Karpas-422 (cell line): ENCODE data around the gene TBCA. TPM values are rescaled to one million over a fixed set of nuclear protein-coding genes. Genes with fewer than 3 reads are reported as not detected.

Source experiments
- DNase-seq: peaks from one replicate; pipeline ENCODE4 v3.0.0-alpha.2; 2015
- H2AFZ ChIP-seq: fragments of 200-600 bp; sonication (generic); 2 replicates; pipeline ENCODE4 v1.6.1; 2014; ENCODE audit warnings: antibody characterized with exemption, low read length, mixed read lengths
- H3K27ac ChIP-seq: fragments of 200-600 bp; sonication (generic); 2 replicates; pipeline ENCODE4 v1.5.1; 2014; ENCODE audit warnings: mild to moderate bottlenecking, low read length, moderate library complexity
- H3K27me3 ChIP-seq: fragments of 200-600 bp; sonication (generic); 2 replicates; pipeline ENCODE4 v1.6.1; 2014; ENCODE audit warnings: low read length, mixed read lengths
- H3K36me3 ChIP-seq: fragments of 200-600 bp; sonication (generic); 2 replicates; pipeline ENCODE4 v1.6.1; 2014; ENCODE audit warnings: low read length, mixed read lengths; ENCODE audit not compliant: insufficient read depth
- H3K4me1 ChIP-seq: fragments of 200-600 bp; sonication (generic); 2 replicates; pipeline ENCODE4 v1.6.1; 2014; ENCODE audit warnings: mild to moderate bottlenecking, low read length, mixed read lengths
- H3K4me2 ChIP-seq: fragments of 200-600 bp; sonication (generic); 2 replicates; pipeline ENCODE4 v1.6.1; 2014; ENCODE audit warnings: low read length, low read depth, mild to moderate bottlenecking; ENCODE audit not compliant: poor library complexity, severe bottlenecking
- H3K4me3 ChIP-seq: fragments of 200-600 bp; sonication (generic); 2 replicates; pipeline ENCODE4 v1.5.1; 2014; ENCODE audit warnings: mild to moderate bottlenecking, antibody characterized with exemption, low read length, mixed read lengths
- H3K79me2 ChIP-seq: fragments of 200-600 bp; sonication (generic); 2 replicates; pipeline ENCODE4 v1.6.1; 2014; ENCODE audit warnings: mild to moderate bottlenecking, low read length, mixed read lengths
- H3K9ac ChIP-seq: fragments of 200-600 bp; sonication (generic); 2 replicates; pipeline ENCODE4 v1.6.0; 2014; ENCODE audit warnings: low read length
- H3K9me2 ChIP-seq: fragments of 200-600 bp; sonication (generic), shearing (Covaris generic); replicated peaks from 2 replicates; pipeline ENCODE4 v1.6.0; 2014; ENCODE audit warnings: mild to moderate bottlenecking, low read length, moderate library complexity; ENCODE audit not compliant: insufficient read depth
- H3K9me3 ChIP-seq: fragments of 300-700, 200-600 bp; sonication (generic); 2 replicates; pipeline ENCODE4 v1.6.1; 2014; ENCODE audit warnings: low read length, mixed read lengths
- H4K20me1 ChIP-seq: fragments of 200-600 bp; sonication (generic); 2 replicates; pipeline ENCODE4 v1.6.1; 2014; ENCODE audit warnings: mild to moderate bottlenecking, antibody characterized with exemption, low read length, low read depth; ENCODE audit not compliant: insufficient read depth
- total RNA-seq: library from RNA; depleted of rRNA; stranded (reverse); fragments of >200 nt; shearing (Covaris generic); gene quantifications from 2 replicates; pipeline ENCODE4 v1.2.3, GENCODE V29; 2014; ENCODE audit warnings: low replicate concordance

TBCA gene
- total RNA-seq, 1 experiment from 2014 or later, result 324 TPM

- no peak overlapping the region for H3K4me2 ChIP-seq
- no peak overlapping the region for H3K27ac ChIP-seq
- no peak overlapping the region for H2AFZ ChIP-seq
- no peak for DNase-seq
- H4K20me1 ChIP-seq, result peaks cover 1% of the 10 kb centered on the region; the same call in 1 of the 2 replicates
- no peaks in the 10 kb centered on the region for H3K9me3 ChIP-seq
- H3K27me3 ChIP-seq, result no peaks in the 10 kb centered on the region
- H3K4me3 ChIP-seq, result no peak overlapping the region
- H3K36me3 ChIP-seq, result peaks cover 16% of the 10 kb centered on the region
- no peaks in the 10 kb centered on the region for H3K9me2 ChIP-seq
- H3K9ac ChIP-seq, result no peak overlapping the region
- H3K79me2 ChIP-seq, result peaks cover 97% of the 10 kb centered on the region
- no peaks in the 10 kb centered on the region for H3K4me1 ChIP-seq
Measured at GRCh38 chr5:77748160-77748559, 28.0 kb downstream of the TBCA start.

- Histone ChIP-seq H3K27me3 (no peaks in the 10 kb centered on the region), H3K27ac (no peak overlapping the region), H3K4me2 (no peak overlapping the region), H2AFZ (no peak overlapping the region), H3K4me3 (no peak overlapping the region), H3K4me1 (no peaks in the 10 kb centered on the region), H3K36me3 (peaks cover 21% of the 10 kb centered on the region), H4K20me1 (0 out of 2 replicates have a peak, but pooled peaks cover 8% of the 10 kb centered on the region), H3K9me3 (no peaks in the 10 kb centered on the region), H3K9me2 (no peaks in the 10 kb centered on the region), H3K9ac (no peak overlapping the region), H3K79me2 (peaks cover 99% of the 10 kb centered on the region)
- DNase-seq, result no peak
Measured at GRCh38 chr5:77744116-77744515, 32.0 kb downstream of the TBCA start.

GRCh38 chr5:77743181-77743580 lies 33.0 kb downstream of the TBCA start:
- no peaks in the 10 kb centered on the region for H3K9me3 ChIP-seq
- H3K79me2 ChIP-seq, result peaks cover 99% of the 10 kb centered on the region
- H2AFZ ChIP-seq, result no peak overlapping the region
- 0 out of 2 replicates have a peak, but pooled peaks cover 8% of the 10 kb centered on the region for H4K20me1 ChIP-seq
- no peak overlapping the region for H3K4me2 ChIP-seq
- no peak for DNase-seq
- H3K27ac ChIP-seq, result no peak overlapping the region
- no peaks in the 10 kb centered on the region for H3K4me1 ChIP-seq
- no peaks in the 10 kb centered on the region for H3K9me2 ChIP-seq
- peaks cover 21% of the 10 kb centered on the region for H3K36me3 ChIP-seq
- H3K9ac ChIP-seq, result no peak overlapping the region
- no peaks in the 10 kb centered on the region for H3K27me3 ChIP-seq
- H3K4me3 ChIP-seq, result no peak overlapping the region

GRCh38 chr5:77741608-77742007 lies 34.5 kb downstream of the TBCA start:
- Histone ChIP-seq H3K27ac (no peak overlapping the region), H3K9me3 (no peaks in the 10 kb centered on the region), H3K27me3 (no peaks in the 10 kb centered on the region), H3K4me3 (no peak overlapping the region), H2AFZ (no peak overlapping the region), H4K20me1 (0 out of 2 replicates have a peak, but pooled peaks cover 8% of the 10 kb centered on the region), H3K9me2 (no peaks in the 10 kb centered on the region), H3K4me1 (0 out of 2 replicates have a peak, but pooled peaks cover 4% of the 10 kb centered on the region), H3K36me3 (peaks cover 16% of the 10 kb centered on the region), H3K79me2 (peaks cover 99% of the 10 kb centered on the region), H3K4me2 (no peak overlapping the region), H3K9ac (no peak overlapping the region)
- DNase-seq, result no peak

GRCh38 chr5:77734885-77735284 lies 41.3 kb downstream of the TBCA start:
- Histone ChIP-seq H3K9me3 (no peaks in the 10 kb centered on the region), H3K27me3 (no peaks in the 10 kb centered on the region), H3K9ac (no peak overlapping the region), H2AFZ (no peak overlapping the region), H3K79me2 (peaks cover 100% of the 10 kb centered on the region), H3K4me2 (no peak overlapping the region), H3K9me2 (no peaks in the 10 kb centered on the region), H3K4me1 (0 out of 2 replicates have a peak, but pooled peaks cover 4% of the 10 kb centered on the region), H3K4me3 (no peak overlapping the region), H3K27ac (no peak overlapping the region), H3K36me3 (peaks cover 8% of the 10 kb centered on the region), H4K20me1 (0 out of 2 replicates have a peak, but pooled peaks cover 4% of the 10 kb centered on the region)
- DNase-seq, result no peak

GRCh38 chr5:77733130-77733529 lies 43.0 kb downstream of the TBCA start:
- no peaks in the 10 kb centered on the region for H4K20me1 ChIP-seq
- H3K9me2 ChIP-seq, result no peaks in the 10 kb centered on the region
- no peak overlapping the region for H3K4me3 ChIP-seq
- H3K4me1 ChIP-seq, result 0 out of 2 replicates have a peak, but pooled peaks cover 4% of the 10 kb centered on the region
- no peaks in the 10 kb centered on the region for H3K27me3 ChIP-seq
- H3K27ac ChIP-seq, result no peak overlapping the region
- no peak overlapping the region for H3K4me2 ChIP-seq
- H3K9ac ChIP-seq, result no peak overlapping the region
- DNase-seq, result no peak
- no peaks in the 10 kb centered on the region for H3K9me3 ChIP-seq
- no peak overlapping the region for H2AFZ ChIP-seq
- peaks cover 3% of the 10 kb centered on the region; the same call in 1 of the 2 replicates for H3K36me3 ChIP-seq
- peaks cover 100% of the 10 kb centered on the region for H3K79me2 ChIP-seq

GRCh38 chr5:77727190-77727589 lies 48.9 kb downstream of the TBCA start:
- Histone ChIP-seq H3K9ac (no peak overlapping the region), H3K4me1 (no peaks in the 10 kb centered on the region), H3K79me2 (peaks cover 98% of the 10 kb centered on the region), H3K9me3 (no peaks in the 10 kb centered on the region), H3K4me3 (no peak overlapping the region), H4K20me1 (no peaks in the 10 kb centered on the region), H3K36me3 (peaks cover 4% of the 10 kb centered on the region; the same call in 1 of the 2 replicates), H3K4me2 (no peak overlapping the region), H3K9me2 (no peaks in the 10 kb centered on the region), H2AFZ (no peak overlapping the region), H3K27me3 (no peaks in the 10 kb centered on the region), H3K27ac (no peak overlapping the region)
- no peak for DNase-seq

- no peaks in the 10 kb centered on the region for H3K9me3 ChIP-seq
- H4K20me1 ChIP-seq, result no peaks in the 10 kb centered on the region
- no peak overlapping the region for H3K4me3 ChIP-seq
- H3K27me3 ChIP-seq, result no peaks in the 10 kb centered on the region
- no peak overlapping the region for H2AFZ ChIP-seq
- no peak for DNase-seq
- H3K36me3 ChIP-seq, result peaks cover 4% of the 10 kb centered on the region; the same call in 1 of the 2 replicates
- peaks cover 98% of the 10 kb centered on the region for H3K79me2 ChIP-seq
- no peaks in the 10 kb centered on the region for H3K9me2 ChIP-seq
- H3K4me1 ChIP-seq, result no peaks in the 10 kb centered on the region
- H3K27ac ChIP-seq, result no peak overlapping the region
- no peak overlapping the region for H3K9ac ChIP-seq
- H3K4me2 ChIP-seq, result no peak overlapping the region
Measured at GRCh38 chr5:77725616-77726015, 50.5 kb downstream of the TBCA start.
